ENCODE measurements around the gene CDK16.
A peak's percentile ranks its signal among the peaks of the same experiment; 100 is the strongest.

Gene CDK16

GRCh38 chrX:47209508-47210238 lies 8.8 kb upstream of the CDK16 start:
- DNase-seq: no peak

DNA sequence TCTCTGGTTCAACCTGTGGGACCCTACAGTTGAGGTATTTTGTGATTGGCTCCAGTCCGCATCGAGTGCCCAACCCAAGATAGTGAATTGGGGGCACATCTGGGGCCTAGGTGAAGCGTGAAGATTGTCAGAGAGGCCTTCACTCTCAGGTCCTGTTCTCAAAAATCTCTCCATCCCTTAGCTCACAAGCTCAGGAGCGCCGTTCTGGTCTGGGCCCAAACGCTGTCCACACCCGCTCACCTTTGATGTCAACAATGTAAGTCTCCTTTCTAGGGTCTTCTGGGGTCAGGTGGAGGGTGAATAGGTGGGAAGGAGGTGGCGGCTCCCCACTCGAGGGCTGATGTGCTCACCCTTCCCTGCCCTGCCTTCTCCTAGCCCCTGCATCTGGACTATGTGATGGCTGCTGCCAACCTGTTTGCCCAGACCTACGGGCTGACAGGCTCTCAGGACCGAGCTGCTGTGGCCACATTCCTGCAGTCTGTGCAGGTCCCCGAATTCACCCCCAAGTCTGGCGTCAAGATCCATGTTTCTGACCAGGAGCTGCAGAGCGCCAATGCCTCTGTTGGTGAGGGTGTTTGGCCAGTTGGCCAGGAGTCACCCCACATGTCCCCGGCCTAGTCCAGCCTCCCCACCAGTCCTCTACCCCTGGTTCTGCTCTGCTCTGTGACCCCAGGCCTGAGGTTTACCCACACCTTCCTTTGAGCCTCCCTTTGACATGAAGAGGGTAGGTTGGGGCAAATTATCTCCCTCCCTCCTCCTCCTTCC lies 7.6 kb upstream of the CDK16 start:
- DNase-seq: no peak

- no peak for DNase-seq
Observed at GRCh38 chrX:47212381-47213293, 5.8 kb upstream of the CDK16 start.

DNA sequence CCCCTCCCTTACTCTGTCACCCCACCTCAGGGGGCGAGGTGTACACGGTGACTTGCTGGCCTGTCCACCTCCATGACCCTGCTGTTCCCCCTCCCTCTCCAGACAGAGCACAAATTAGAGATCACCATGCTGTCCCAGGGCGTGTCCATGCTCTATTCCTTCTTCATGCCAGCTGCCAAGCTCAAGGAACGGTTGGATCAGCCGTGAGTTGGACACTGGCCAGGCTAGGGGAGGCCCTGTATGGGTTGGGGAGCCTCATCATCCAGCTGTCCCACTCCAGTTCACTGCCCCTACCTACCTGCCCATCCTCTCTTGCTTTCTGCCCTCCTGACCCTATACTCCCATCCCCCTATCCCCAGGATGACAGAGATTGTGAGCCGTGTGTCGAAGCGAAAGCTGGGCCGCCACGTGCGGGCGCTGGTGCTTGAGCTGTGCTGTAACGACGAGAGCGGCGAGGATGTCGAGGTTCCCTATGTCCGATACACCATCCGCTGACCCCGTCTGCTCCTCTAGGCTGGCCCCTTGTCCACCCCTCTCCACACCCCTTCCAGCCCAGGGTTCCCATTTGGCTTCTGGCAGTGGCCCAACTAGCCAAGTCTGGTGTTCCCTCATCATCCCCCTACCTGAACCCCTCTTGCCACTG lies 3.9 kb upstream of the CDK16 start:
- no peak for DNase-seq

- no peak for DNase-seq
Observed at GRCh38 chrX:47215291-47215900, 3.1 kb upstream of the CDK16 start.

DNA sequence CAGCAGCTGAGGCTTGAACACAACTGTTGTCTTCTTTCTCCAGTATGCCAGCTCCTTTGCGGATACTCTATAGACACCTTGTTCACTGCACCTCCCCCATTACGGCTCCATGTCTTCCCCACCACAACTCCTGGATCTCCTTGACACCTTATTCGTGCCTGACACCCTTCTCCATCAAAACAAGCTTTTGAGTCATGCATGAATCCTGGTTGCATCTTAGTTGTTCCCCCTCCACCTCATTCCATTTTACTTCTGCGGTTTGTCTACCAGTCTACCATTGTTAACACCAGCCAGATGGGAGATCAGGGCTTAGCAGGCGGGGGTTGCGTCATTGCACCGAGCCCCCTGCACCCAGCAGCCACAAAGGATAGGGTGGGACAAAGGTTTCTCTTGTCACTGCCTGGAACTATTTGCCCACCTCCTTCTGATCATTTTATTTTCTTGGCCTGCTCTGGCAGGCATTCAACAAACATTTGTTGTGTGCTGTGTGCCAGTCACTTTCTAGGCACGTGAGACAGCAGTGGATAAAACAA lies 2.0 kb upstream of the CDK16 start:
- DNase-seq: no peak

DNA sequence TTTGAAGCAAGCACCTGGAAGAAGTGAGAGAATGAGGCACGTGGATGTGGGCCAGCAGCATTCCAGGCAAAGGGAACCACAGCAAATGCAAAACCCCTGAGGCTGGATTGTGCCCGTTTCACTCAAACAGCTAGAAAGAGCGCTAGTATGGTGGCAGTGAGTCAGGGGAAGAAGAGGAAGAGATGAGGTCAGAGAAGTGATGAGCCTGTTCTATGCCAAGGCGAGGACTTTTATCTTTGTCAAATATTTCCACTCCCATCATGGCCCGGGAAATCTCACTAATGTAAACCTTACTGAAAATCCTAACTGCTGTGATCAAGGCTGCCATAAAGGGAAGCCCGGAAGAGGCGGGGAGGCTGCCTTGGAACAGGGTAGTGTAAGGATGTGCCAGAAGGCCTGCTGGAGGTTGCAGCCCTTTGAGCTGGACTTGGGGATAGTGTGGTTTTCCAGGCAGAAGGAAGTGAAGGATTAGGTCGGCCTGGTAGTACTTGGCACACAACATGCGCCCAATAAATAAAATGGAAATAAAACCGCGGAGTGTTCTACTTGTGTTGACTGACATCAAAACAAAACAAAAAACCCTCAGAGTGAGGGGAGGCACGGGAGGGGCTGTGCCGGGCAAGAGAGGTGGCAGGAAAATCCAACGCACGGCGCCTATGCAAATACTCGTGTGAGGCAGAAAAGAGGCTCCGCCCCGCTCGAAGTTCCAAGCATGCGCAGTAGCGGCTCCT lies 1.2 kb upstream of the CDK16 start:
- no peak for DNase-seq

DNA sequence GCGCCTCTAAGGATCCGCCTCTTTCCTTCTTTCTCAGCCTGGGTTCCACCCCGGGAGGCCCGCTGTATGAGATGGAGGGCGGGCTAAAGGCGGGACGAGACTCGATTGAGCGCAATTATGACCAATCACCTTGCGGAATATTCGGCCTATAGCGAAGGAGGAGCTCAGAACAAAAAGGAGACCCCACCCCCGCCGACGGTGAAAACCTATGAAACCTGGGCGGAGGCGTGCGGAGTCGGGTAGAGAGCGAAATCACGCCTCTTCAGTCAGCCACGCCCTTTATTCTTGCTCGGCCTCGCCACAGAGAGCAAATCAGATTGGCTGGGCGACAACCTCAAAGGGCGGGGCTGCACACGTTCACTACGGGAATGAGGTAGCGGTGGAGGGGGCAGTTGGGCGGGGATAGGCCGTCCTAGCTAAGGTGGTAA lies 615 bp upstream of the CDK16 start:
- DNase-seq: peak; percentile 96 to 100 (median 100)

DNA sequence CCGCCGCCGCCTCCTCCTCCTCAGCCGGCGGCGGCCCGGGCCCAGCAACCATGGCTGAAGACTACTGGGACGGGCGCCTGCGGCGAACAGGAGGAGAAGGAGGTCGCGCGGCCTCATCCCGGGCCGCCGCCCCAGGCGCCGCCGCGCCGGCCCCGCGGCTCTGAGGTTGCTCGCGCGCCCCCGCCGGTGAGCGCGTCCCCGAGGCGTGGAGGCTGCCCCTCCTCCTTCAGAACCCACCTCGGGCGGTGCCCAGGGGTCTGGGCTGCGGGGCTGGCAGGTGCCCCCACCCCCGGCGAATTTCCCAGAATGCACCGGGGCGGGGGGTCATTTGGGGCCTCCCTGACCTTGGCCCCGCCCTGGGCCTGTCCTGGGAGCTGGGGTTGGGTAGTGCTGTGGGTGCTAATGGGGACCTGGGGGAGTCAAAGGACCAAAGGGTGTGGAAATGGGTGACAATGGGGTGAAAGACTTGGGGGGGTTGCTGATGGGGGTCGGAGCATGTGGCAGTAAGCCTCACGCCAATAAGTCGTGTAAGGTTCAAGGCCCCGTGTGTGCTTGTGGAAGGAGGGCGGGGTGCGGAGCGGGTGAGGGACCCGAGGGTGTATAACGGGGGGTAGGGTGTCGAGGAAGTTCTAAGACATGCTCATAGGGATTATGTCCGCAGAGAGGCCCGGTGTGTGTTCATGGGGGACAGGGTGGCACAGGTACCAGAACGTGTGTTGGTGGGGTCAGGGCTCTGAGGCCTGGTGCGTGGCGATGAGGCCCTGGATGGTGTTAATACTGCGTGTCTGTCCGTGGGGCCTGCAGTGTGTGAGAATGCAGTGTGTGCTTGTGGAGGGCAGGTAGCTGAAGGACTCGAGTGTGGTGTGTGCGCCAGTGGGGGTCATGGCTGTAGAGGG lies 687 bp downstream of the CDK16 start:
- DNase-seq: peak in 1 of 3 experiments; percentile 73

GRCh38 chrX:47221756-47222155 lies 3.3 kb downstream of the CDK16 start:
- DNase-seq: no peak

DNA sequence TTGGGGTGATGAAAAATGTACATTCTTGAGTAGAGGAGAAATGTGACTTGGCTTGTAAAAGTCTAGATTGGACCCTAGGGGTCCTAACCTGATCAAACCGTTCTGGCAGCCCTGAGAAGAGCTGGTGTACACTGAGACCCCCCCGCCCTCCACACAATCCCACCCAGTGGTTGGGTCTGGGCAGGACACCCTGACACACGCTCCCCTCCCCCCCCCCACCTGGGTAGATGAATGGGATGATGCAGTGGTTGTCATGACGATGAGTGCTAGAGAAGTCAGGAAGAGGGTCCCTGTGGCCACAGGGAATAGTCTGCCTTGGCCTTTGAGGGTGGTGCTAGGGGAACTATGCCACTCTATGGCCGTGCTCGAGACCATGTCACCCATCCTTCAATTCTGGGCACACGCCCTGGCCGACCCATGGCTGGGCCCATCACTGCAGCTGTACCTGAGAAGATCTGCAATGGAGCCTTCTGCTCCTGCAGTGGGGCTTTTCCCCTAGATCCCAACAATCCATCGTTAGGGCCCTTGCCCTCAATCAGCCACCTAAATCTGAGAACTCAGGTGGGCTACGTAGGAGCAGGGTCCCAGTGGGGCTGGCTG lies 4.4 kb downstream of the CDK16 start:
- peak in 1 of 3 experiments; percentile 19 for DNase-seq

- DNase-seq: no peak
Observed at GRCh38 chrX:47223476-47224250, 5.2 kb downstream of the CDK16 start.

- DNase-seq: no peak
Observed at GRCh38 chrX:47224266-47224895, 5.9 kb downstream of the CDK16 start.

- DNase-seq: no peak
Observed at GRCh38 chrX:47224896-47225290, 6.4 kb downstream of the CDK16 start.

- no peak for DNase-seq
Observed at GRCh38 chrX:47226071-47226470, 7.6 kb downstream of the CDK16 start.

GRCh38 chrX:47226531-47227333 lies 8.3 kb downstream of the CDK16 start:
- DNase-seq: no peak

DNA sequence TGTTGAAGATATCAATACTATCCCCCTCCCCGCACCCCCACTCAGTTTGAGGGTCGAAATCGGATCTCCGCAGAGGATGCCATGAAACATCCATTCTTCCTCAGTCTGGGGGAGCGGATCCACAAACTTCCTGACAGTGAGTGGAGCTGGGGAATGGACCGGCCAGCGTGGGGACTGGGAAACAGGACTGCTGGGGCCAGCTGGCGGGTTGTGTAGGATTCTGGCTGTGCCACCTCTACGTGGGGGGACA lies 8.8 kb downstream of the CDK16 start:
- no peak for DNase-seq
